ENCODE measurements around the gene APOBEC3A.
"Not testable (repeated sequence)": the region's sequence is repeated elsewhere in the genome, so short reads cannot be mapped to it uniquely, and the experiment has no call there.

- not testable (repeated sequence) for TF ChIP-seq CTCF (IDR thresholded peaks at IDR 0.05; ENCODE audit: insufficient read depth, low read length, poor library complexity, severe bottlenecking); EZH2phosphoT487 (conservative IDR thresholded peaks at IDR 0.05; ENCODE audit: low read length)
Observed at GRCh38 chr22:38963291-38963738, 5.9 kb downstream of the APOBEC3A start.
